GM21529 (cell line): ENCODE data around the gene SPC25.

Experiments used
- ATAC-seq: cut with Tn5 transposase; IDR thresholded peaks from one replicate; pipeline ENCODE4 v1.9.1; 2021; ENCODE audit not compliant: unreplicated experiment

The SPC25 gene

GRCh38 chr2:168848225-168848624, 42.0 kb downstream of the SPC25 start:
- no peak for ATAC-seq

- no peak for ATAC-seq
Measured at GRCh38 chr2:168843253-168843652, 47.0 kb downstream of the SPC25 start.

GRCh38 chr2:168841445-168841844, 48.8 kb downstream of the SPC25 start:
- ATAC-seq, result no peak

- no peak for ATAC-seq
Measured at GRCh38 chr2:168835969-168836368, 54.3 kb downstream of the SPC25 start.

- no peak for ATAC-seq
Measured at GRCh38 chr2:168831662-168832061, 58.6 kb downstream of the SPC25 start.

- ATAC-seq, result no peak
Measured at GRCh38 chr2:168830958-168831357, 59.3 kb downstream of the SPC25 start.

- no peak for ATAC-seq
Measured at GRCh38 chr2:168825126-168825525, 65.1 kb downstream of the SPC25 start.

GRCh38 chr2:168821992-168822391, 68.2 kb downstream of the SPC25 start:
- no peak for ATAC-seq

- no peak for ATAC-seq
Measured at GRCh38 chr2:168821577-168821976, 68.7 kb downstream of the SPC25 start.
